Kidney epithelial cell (primary cell): ENCODE data around the gene STX4. TPM values are rescaled to one million over a fixed set of nuclear protein-coding genes. Genes with fewer than 3 reads are reported as not detected.
"Not testable (repeated sequence)": the region's sequence is repeated elsewhere in the genome, so short reads cannot be mapped to it uniquely, and the experiment has no call there.

Experiments used
- DNase-seq: peaks from one replicate; pipeline ENCODE4 v3.0.0-alpha.2; 2010; ENCODE audit warnings: low read depth
- H3K27me3 ChIP-seq: 2 replicates; pipeline ENCODE4 v1.6.0; 2011; ENCODE audit warnings: low read length; ENCODE audit not compliant: control insufficient read depth, insufficient read depth
- H3K36me3 ChIP-seq: 2 replicates; pipeline ENCODE4 v1.5.1; 2011; ENCODE audit warnings: low read length; ENCODE audit not compliant: control insufficient read depth, insufficient read depth
- H3K4me3 ChIP-seq: 2 replicates; pipeline ENCODE4 v1.5.1; 2011; ENCODE audit warnings: low read depth, mild to moderate bottlenecking, control low read depth, low read length
- total RNA-seq: library from RNA; depleted of rRNA; stranded (reverse); fragments of >200 nt; gene quantifications from 2 replicates; pipeline ENCODE4 v1.2.3, GENCODE V29; 2015
- TF ChIP-seq, protein P1 (sequence below): IDR thresholded peaks from 2 replicates; pipeline ENCODE4 v1.5.1; 2011; ENCODE audit warnings: mild to moderate bottlenecking, moderate library complexity, low read length, control low read depth, inconsistent platforms; ENCODE audit not compliant: insufficient read depth, poor library complexity, severe bottlenecking

STX4 gene
- total RNA-seq, 1 donor from 2014 or later = 28.0 TPM

DNA sequence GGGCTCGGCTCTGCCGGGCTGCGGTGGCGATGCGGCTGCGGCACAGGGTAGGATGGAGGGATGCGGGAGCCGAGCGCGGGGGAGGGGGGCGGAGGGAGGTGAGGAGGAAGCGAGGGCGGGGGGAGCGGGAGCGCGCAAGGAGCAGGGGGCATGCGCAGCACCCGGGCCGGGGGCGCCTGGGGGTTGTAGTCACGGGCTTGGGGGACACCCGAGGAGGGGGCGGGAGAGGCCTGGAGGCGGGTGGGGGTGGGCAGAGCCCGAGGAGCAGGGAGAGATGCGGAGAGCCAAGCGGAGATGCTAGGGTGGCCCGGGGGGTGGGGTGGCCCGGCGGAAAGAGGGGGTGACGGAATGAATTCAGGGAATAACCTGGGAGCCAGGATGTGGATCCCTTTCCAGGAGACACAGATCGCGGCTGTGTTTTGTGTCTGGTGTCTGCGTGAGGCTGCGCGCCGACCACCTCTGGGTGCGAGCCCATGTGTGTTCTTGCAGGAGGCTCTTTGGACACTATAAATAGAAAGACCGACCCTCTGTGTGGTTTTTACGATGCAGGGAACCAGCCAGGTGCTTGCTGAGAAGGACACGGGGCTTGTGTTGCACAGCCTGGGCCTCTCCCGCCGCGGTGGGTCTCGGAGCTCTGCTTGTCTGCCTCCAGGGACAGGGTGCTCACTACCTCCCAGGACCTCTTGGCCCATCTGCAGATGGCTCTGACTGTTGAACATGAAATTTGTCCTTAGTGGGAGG lies 22.6 kb upstream of the STX4 start, which contains the start of gene STX1B:
TSS of gene STX1B (minus strand) at position 54 of the 741 bp plus-strand sequence. CDS start 242 bp downstream, outside the sequence.
- Histone ChIP-seq H3K27me3 (peaks cover 12% of the 10 kb centered on the region), H3K4me3 (peak within 1 kb of the TSS; percentile 45), H3K36me3 (no peaks in the 10 kb centered on the region)
- TF ChIP-seq, protein P1, sequence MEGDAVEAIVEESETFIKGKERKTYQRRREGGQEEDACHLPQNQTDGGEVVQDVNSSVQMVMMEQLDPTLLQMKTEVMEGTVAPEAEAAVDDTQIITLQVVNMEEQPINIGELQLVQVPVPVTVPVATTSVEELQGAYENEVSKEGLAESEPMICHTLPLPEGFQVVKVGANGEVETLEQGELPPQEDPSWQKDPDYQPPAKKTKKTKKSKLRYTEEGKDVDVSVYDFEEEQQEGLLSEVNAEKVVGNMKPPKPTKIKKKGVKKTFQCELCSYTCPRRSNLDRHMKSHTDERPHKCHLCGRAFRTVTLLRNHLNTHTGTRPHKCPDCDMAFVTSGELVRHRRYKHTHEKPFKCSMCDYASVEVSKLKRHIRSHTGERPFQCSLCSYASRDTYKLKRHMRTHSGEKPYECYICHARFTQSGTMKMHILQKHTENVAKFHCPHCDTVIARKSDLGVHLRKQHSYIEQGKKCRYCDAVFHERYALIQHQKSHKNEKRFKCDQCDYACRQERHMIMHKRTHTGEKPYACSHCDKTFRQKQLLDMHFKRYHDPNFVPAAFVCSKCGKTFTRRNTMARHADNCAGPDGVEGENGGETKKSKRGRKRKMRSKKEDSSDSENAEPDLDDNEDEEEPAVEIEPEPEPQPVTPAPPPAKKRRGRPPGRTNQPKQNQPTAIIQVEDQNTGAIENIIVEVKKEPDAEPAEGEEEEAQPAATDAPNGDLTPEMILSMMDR = no peak
- no peak for DNase-seq

DNA sequence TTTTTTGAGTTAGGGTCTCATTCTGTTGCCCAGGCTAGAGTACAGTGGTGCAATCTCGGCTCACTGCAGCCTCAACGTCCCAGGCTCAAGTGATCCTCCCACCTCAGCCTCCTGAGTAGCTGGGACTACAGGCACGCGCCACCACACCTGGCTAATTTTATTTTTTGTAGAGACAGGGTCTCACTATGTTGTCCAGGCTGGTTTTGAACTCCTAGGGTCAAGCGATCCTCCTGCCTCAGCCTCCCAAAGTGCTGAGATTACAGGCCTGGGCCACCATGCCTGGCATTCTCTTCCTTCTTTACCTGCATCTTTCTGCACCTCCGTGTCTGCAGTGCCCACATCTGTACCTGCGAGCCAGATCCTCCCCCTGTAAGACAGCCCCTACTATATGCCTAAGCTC lies 21.5 kb upstream of the STX4 start:
- peaks cover 12% of the 10 kb centered on the region for H3K27me3 ChIP-seq
- H3K4me3 ChIP-seq, H3K36me3 ChIP-seq, DNase-seq: not testable (repeated sequence)

DNA sequence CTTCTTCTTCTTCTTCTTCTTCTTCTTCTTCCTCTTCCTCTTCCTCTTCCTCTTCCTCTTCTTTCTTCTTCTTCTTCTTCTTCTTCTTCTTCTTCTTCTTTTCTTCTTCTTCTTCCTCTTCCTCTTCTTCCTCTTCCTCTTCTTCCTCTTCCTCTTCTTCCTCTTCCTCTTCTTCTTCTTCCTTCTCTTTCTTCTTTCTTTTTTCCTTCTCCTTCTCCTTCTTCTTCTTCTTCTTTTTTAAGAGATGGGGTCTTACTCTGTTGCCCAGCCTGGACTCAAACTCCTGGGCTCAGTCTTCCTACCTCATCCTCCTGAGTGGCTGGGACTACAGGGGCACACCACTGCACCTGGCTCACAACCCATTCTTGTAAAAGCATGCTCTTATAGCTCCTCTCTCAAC lies 20.1 kb upstream of the STX4 start:
- not testable (repeated sequence) for DNase-seq, H3K36me3 ChIP-seq, H3K4me3 ChIP-seq
- peaks cover 12% of the 10 kb centered on the region for H3K27me3 ChIP-seq

DNA sequence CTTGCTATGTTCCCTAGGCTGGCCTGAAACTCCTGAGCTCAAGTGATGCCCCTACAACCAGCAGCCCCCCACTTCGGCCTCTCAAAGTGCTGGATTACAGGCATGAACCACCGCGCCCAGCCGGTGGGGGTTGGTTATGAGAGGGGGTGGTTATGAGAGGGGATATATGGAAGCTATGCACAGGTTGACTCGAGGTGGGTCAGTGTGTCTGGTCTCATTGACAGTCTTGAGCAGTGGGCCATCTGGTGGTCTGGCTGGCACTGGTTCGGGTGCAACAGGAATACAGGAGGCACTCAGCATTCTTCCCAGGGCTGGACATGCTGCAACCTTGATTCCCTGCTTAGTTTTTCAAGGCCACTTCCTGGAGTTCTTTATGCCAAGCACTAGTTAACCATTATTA lies 17.3 kb upstream of the STX4 start:
- TF ChIP-seq, protein P1 = peak; percentile 12
- no peak overlapping the region for H3K4me3 ChIP-seq
- H3K36me3 ChIP-seq = no peaks in the 10 kb centered on the region
- no peak for DNase-seq
- H3K27me3 ChIP-seq = peaks cover 11% of the 10 kb centered on the region

DNA sequence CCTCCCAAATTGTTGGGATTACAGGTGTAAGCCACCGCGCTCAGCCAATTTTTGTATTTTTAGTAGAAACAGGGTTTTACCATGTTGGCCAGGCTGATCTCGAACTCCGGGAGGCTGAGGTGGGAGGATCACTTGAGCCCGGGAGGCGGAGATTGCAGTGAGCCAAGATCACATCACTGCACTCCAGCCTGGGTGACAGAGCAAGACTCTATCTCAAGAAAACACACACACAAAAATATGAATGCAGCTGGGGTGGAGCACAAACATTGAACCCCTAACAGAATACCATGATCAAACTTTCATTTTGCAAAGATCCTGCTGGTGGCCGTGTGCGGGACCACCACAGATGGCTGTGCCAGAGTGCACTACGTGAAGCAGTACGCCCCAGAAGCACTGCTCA lies 15.6 kb upstream of the STX4 start:
- DNase-seq, H3K27me3 ChIP-seq, H3K4me3 ChIP-seq, H3K36me3 ChIP-seq: not testable (repeated sequence)

DNA sequence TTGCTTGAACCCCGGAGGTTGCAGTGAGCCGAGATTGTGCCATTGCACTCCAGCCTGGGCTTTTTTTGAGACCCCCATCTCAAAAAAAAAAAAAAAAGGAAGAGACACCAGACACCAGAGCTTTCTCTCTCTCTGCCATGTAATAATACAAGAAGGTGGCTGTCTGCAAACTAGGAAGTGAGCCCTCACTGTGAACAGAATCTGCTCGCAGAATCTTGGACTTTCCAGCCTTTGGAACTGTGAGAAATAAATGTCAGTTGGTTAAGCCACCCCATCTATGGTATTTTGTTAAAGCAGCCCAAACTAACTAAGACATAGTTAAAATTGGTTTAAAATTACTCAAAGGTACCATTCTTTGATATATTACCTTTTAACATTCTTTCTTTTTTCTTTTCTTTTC lies 12.8 kb upstream of the STX4 start:
- Histone ChIP-seq H3K27me3 (no peaks in the 10 kb centered on the region), H3K36me3 (no peaks in the 10 kb centered on the region), H3K4me3 (no peak overlapping the region)
- DNase-seq = no peak
- TF ChIP-seq, protein P1 = no peak

DNA sequence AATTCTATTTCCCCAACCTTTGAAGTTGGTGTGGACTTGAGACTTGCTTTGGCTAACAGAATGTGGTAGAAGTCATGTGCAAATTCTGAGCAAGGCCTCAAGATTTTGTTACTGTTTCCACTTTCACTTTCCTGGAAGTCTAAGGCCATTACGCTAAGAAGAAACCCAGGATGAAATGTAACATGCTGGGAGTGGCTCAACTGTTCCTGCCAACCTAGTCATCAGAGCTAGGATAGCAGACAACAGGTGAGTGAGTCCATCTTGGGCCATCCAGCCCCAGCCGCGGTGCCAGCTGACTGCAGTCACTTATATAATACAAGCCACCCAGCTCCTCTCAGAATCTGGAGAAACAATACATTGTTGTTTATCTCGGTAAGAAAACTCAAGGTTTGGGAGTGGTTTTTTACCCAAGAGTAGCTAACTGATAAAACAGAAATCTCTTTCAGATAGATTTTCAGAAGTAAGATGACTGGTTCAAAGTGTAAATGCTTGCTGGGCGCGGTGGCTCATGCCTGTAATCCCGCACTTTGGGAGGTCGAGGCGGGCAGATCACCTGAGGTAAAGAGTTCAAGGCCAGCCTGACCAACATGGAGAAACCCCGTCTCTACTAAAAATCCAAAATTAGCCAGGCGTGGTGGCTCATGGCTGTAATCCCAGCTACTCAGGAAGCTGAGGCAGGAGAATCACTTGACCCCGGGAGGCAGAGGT lies 10.7 kb upstream of the STX4 start:
- Histone ChIP-seq H3K4me3 (no peak overlapping the region), H3K36me3 (no peaks in the 10 kb centered on the region), H3K27me3 (no peaks in the 10 kb centered on the region)
- TF ChIP-seq, protein P1 = no peak
- DNase-seq = no peak
